Stimulated activated CD8-positive, alpha-beta memory T cell treated with anti-CD3 and anti-CD28 coated beads, Interleukin-15, amount 100 ng/mL, for 1 hour (primary cell): ENCODE data around the gene CBX1.

Source experiments
- DNase-seq: peaks from one replicate; pipeline ENCODE4 v3.0.0-alpha.2; 2020; ENCODE audit warnings: low read depth

Gene CBX1

GRCh38 chr17:48101012-48101720, at the start of gene CBX1:
TSS of gene CBX1 (minus strand) at chr17:48101478. CDS start at chr17:48077004, 24,474 bp downstream.
- DNase-seq: peak; percentile 81

GRCh38 chr17:48150597-48151001, 49.3 kb upstream of the CBX1 start:
- DNase-seq: no peak

- DNase-seq: no peak
Observed at GRCh38 chr17:48149787-48150463, 48.6 kb upstream of the CBX1 start.

GRCh38 chr17:48148854-48149786, 47.8 kb upstream of the CBX1 start:
- DNase-seq: no peak

GRCh38 chr17:48148029-48148770, 46.9 kb upstream of the CBX1 start:
- DNase-seq: no peak

- DNase-seq: no peak
Observed at GRCh38 chr17:48144976-48145798, 43.9 kb upstream of the CBX1 start.

GRCh38 chr17:48144231-48144630, 43.0 kb upstream of the CBX1 start:
- DNase-seq: no peak

- no peak for DNase-seq
Observed at GRCh38 chr17:48143629-48144028, 42.4 kb upstream of the CBX1 start.

- no peak for DNase-seq
Observed at GRCh38 chr17:48139944-48140343, 38.7 kb upstream of the CBX1 start.

- no peak for DNase-seq
Observed at GRCh38 chr17:48137656-48138055, 36.4 kb upstream of the CBX1 start.

GRCh38 chr17:48134912-48135480, 33.7 kb upstream of the CBX1 start:
- no peak for DNase-seq

- DNase-seq: no peak
Observed at GRCh38 chr17:48132385-48132784, 31.1 kb upstream of the CBX1 start.

GRCh38 chr17:48131216-48131824, 30.0 kb upstream of the CBX1 start:
- peak; percentile 27 for DNase-seq

GRCh38 chr17:48129981-48130380, 28.7 kb upstream of the CBX1 start:
- DNase-seq: no peak

- no peak for DNase-seq
Observed at GRCh38 chr17:48128400-48128799, 27.1 kb upstream of the CBX1 start.

GRCh38 chr17:48127371-48128051, 26.2 kb upstream of the CBX1 start:
- DNase-seq: no peak

- DNase-seq: no peak
Observed at GRCh38 chr17:48126532-48126850, 25.2 kb upstream of the CBX1 start.

- no peak for DNase-seq
Observed at GRCh38 chr17:48125829-48126531, 24.7 kb upstream of the CBX1 start.

- no peak for DNase-seq
Observed at GRCh38 chr17:48123776-48124388, 22.6 kb upstream of the CBX1 start.
